Liver (tissue), 9 donors: ENCODE measurements around the gene FILIP1L. TPM values are rescaled to one million over a fixed set of nuclear protein-coding genes. Genes with fewer than 3 reads are reported as not detected.

Experiments
- DNase-seq: peaks from one replicate; pipeline ENCODE4 v3.0.0-alpha.2; 2017; ENCODE audit warnings: low spot score
- H3K27ac ChIP-seq, 2 donors: one replicate each; pipeline ENCODE4 v1.7.0; 2013; ENCODE audit warnings: inconsistent platforms in 2 of 2, low read length in 2 of 2, control low read depth in 1 of 2, low read depth in 1 of 2, mild to moderate bottlenecking in 1 of 2
- H3K27me3 ChIP-seq, 4 donors: one replicate each; pipeline versions ENCODE4 v1.6.1 to v1.7.0; 2013; ENCODE audit warnings: low read length in 3 of 4, inconsistent platforms in 1 of 4, mild to moderate bottlenecking in 1 of 4, moderate library complexity in 1 of 4; ENCODE audit not compliant: control insufficient read depth in 4 of 4, insufficient read depth in 4 of 4
- H3K36me3 ChIP-seq, 4 donors: one replicate each; pipeline versions ENCODE4 v1.6.1 to v1.7.0; 2013; ENCODE audit warnings: low read length in 3 of 4, mild to moderate bottlenecking in 3 of 4, low read depth in 1 of 4, moderate library complexity in 1 of 4; ENCODE audit not compliant: control insufficient read depth in 4 of 4, insufficient read depth in 3 of 4
- H3K4me1 ChIP-seq, 4 donors: one replicate each; pipeline versions ENCODE4 v1.6.1 to v1.7.0; 2013; ENCODE audit warnings: low read length in 3 of 4, mild to moderate bottlenecking in 3 of 4, moderate library complexity in 1 of 4; ENCODE audit not compliant: control insufficient read depth in 4 of 4, insufficient read depth in 4 of 4
- H3K4me3 ChIP-seq, 3 donors: one replicate each; pipeline versions ENCODE4 v1.6.1 to v1.7.0; 2013; ENCODE audit warnings: low read length in 3 of 3, control low read depth in 1 of 3, low read depth in 1 of 3, mild to moderate bottlenecking in 1 of 3
- H3K9ac ChIP-seq, 2 donors: one replicate each; pipeline ENCODE4 v1.7.0; 2013; ENCODE audit warnings: low read length in 2 of 2, mild to moderate bottlenecking in 2 of 2, moderate library complexity in 2 of 2, control low read depth in 1 of 2, low read depth in 1 of 2
- H3K9me3 ChIP-seq, 4 donors: one replicate each; pipeline versions ENCODE4 v1.6.1 to v1.7.0; 2013; ENCODE audit warnings: low read length in 3 of 4; ENCODE audit not compliant: control insufficient read depth in 4 of 4
- ATF3 ChIP-seq: IDR thresholded peaks from 2 replicates; pipeline ENCODE4 v1.6.1; 2016; ENCODE audit warnings: antibody characterized with exemption
- CTCF ChIP-seq: fragments of 150-350 bp; IDR thresholded peaks from 2 replicates; pipeline ENCODE4 v1.5.1; 2017; ENCODE audit warnings: improper control_type of control experiment, low read depth, low read length; ENCODE audit not compliant: missing input control
- EGR1 ChIP-seq, 2 donors: IDR thresholded peaks; 2 replicates each; pipeline ENCODE4 v1.6.1; 2016 to 2018; ENCODE audit warnings: antibody characterized with exemption in 2 of 2, low read depth in 2 of 2
- FOXA1 ChIP-seq: IDR thresholded peaks from 2 replicates; pipeline ENCODE4 v1.6.1; 2016; ENCODE audit warnings: antibody characterized with exemption
- FOXA2 ChIP-seq: IDR thresholded peaks from 2 replicates; pipeline ENCODE4 v1.6.1; 2016; ENCODE audit warnings: antibody characterized with exemption
- GABPA ChIP-seq, 2 donors: IDR thresholded peaks in 1 of 2; conservative IDR thresholded peaks in 1 of 2; 2 replicates each; pipeline ENCODE4 v1.6.1; 2016; ENCODE audit warnings: antibody characterized with exemption in 2 of 2, mild to moderate bottlenecking in 1 of 2, moderate library complexity in 1 of 2
- HNF4A ChIP-seq, 2 donors: conservative IDR thresholded peaks; 2 replicates each; pipeline ENCODE4 v1.6.1; 2016; ENCODE audit warnings: antibody characterized with exemption in 2 of 2, mild to moderate bottlenecking in 2 of 2
- HNF4G ChIP-seq: IDR thresholded peaks from 2 replicates; pipeline ENCODE4 v1.6.1; 2016; ENCODE audit warnings: antibody characterized with exemption
- JUND ChIP-seq, 2 donors: IDR thresholded peaks; 2 replicates each; pipeline ENCODE4 v1.6.1; 2016; ENCODE audit warnings: antibody characterized with exemption in 2 of 2
- MAX ChIP-seq: IDR thresholded peaks from 2 replicates; pipeline ENCODE4 v1.6.1; 2016; ENCODE audit warnings: antibody characterized with exemption
- NR2F2 ChIP-seq: IDR thresholded peaks from 2 replicates; pipeline ENCODE4 v1.6.1; 2016; ENCODE audit warnings: antibody characterized with exemption
- RAD21 ChIP-seq, 2 donors: IDR thresholded peaks; 2 replicates each; pipeline ENCODE4 v1.6.1; 2016; ENCODE audit warnings: antibody characterized with exemption in 2 of 2, mild to moderate bottlenecking in 2 of 2
- REST ChIP-seq: IDR thresholded peaks from 2 replicates; pipeline ENCODE4 v1.6.1; 2016; ENCODE audit warnings: antibody characterized with exemption, mild to moderate bottlenecking
- RXRA ChIP-seq, 2 donors: IDR thresholded peaks; 2 replicates each; pipeline ENCODE4 v1.6.1; 2017 to 2018; ENCODE audit warnings: antibody characterized with exemption in 2 of 2, mild to moderate bottlenecking in 1 of 2
- SP1 ChIP-seq: IDR thresholded peaks from 2 replicates; pipeline ENCODE4 v1.6.1; 2018; ENCODE audit warnings: antibody characterized with exemption, mild to moderate bottlenecking
- TAF1 ChIP-seq: conservative IDR thresholded peaks from 2 replicates; pipeline ENCODE4 v1.6.1; 2016; ENCODE audit warnings: antibody characterized with exemption, mild to moderate bottlenecking
- YY1 ChIP-seq: IDR thresholded peaks from 2 replicates; pipeline ENCODE4 v1.6.1; 2016; ENCODE audit warnings: antibody characterized with exemption, mild to moderate bottlenecking
- ZBTB33 ChIP-seq: IDR thresholded peaks from 2 replicates; pipeline ENCODE4 v1.6.1; 2016; ENCODE audit warnings: antibody characterized with exemption
- WGBS: extraction: QIAGEN DNeasy Blood & Tissue Kit; methylation state at CpG from one replicate; pipeline ENCODE4 v1.1.7; 2013; 5-methylcytosine and 5-hydroxymethylcytosine counted together
- polyA plus RNA-seq, 2 donors: library from polyadenylated mRNA; stranded (reverse) in 1 of 2; unstranded in 1 of 2; fragments of 200-250 nt in 1 of 2; fragments of >200 nt in 1 of 2; fragmentation: Nextera tagmentation in 1 of 2; extraction: Ambion mirVana in 1 of 2; gene quantifications; one replicate each; pipeline versions ENCODE4 v1.2.1 to v1.2.3, GENCODE V29; 2013 to 2015
- total RNA-seq, 2 donors: library from RNA; depleted of rRNA; stranded (reverse); fragments of >200 nt; gene quantifications; one replicate each; pipeline ENCODE4 v1.2.3, GENCODE V29; 2014
- donor health status: healthy.
- donor health status: healthy.
- donor health status: healthy.
- donor health status: healthy.
- donor health status: healthy.

Gene FILIP1L
- total and polyA plus RNA-seq, 4 donors, result 1.4 to 6.5 (median 1.9) TPM

- H3K27ac ChIP-seq, result no peak overlapping the region
- no peak for TF ChIP-seq FOXA2
- TF ChIP-seq GABPA (IDR thresholded peaks at IDR 0.05 in 1 of 2, conservative IDR thresholded peaks at IDR 0.05 in 1 of 2), result no peak
- TF ChIP-seq NR2F2, result no peak
- no peak for TF ChIP-seq HNF4A (conservative IDR thresholded peaks at IDR 0.05)
- TF ChIP-seq FOXA1, result no peak
- no peak for TF ChIP-seq JUND (IDR thresholded peaks at IDR 0.05)
- TF ChIP-seq YY1, result no peak
- TF ChIP-seq TAF1, result no peak
- no peak for TF ChIP-seq RAD21 (IDR thresholded peaks at IDR 0.05)
- TF ChIP-seq HNF4G, result no peak
- no peak for TF ChIP-seq RXRA (IDR thresholded peaks at IDR 0.05)
- no peak for TF ChIP-seq MAX
- no peak for TF ChIP-seq EGR1 (IDR thresholded peaks at IDR 0.05; ENCODE audit: low read depth in 2 of 2)
- DNase-seq, result no peak
- H3K4me3 ChIP-seq, result no peak overlapping the region
- no peaks in the 10 kb centered on the region for H3K36me3 ChIP-seq
- peaks cover 0 to 20% (median 11%) of the 10 kb centered on the region in 4 donors for H3K4me1 ChIP-seq
- H3K9me3 ChIP-seq, result no peaks in the 10 kb centered on the region
- WGBS, result 91% methylated on average over 1 of the region's 1 CpG
- H3K27me3 ChIP-seq, result no peaks in the 10 kb centered on the region
- no peak overlapping the region for H3K9ac ChIP-seq
Observed at GRCh38 chr3:100079328-100079727, 35.0 kb downstream of the FILIP1L start.

- Histone ChIP-seq H3K9me3 (no peaks in the 10 kb centered on the region), H3K27ac (peak overlapping the region in 1 of 2 donors; percentile 29), H3K4me3 (no peak overlapping the region), H3K9ac (no peak overlapping the region), H3K36me3 (no peaks in the 10 kb centered on the region), H3K27me3 (no peaks in the 10 kb centered on the region), H3K4me1 (peaks cover 0 to 20% (median 11%) of the 10 kb centered on the region in 4 donors)
- 36% methylated on average over 7 of the region's 7 CpGs for WGBS
- DNase-seq, result no peak
- TF ChIP-seq RXRA (IDR thresholded peaks at IDR 0.05) (peak; percentile 54 to 60), JUND (IDR thresholded peaks at IDR 0.05) (no peak), ZBTB33 (no peak), TAF1 (no peak), HNF4G (no peak), HNF4A (conservative IDR thresholded peaks at IDR 0.05) (peak in 1 of 2 donors; percentile 22), RAD21 (IDR thresholded peaks at IDR 0.05) (peak in 1 of 2 donors; percentile 14), SP1 (no peak), FOXA2 (no peak), CTCF (no peak), YY1 (no peak), EGR1 (IDR thresholded peaks at IDR 0.05; ENCODE audit: low read depth in 2 of 2) (no peak), GABPA (IDR thresholded peaks at IDR 0.05 in 1 of 2, conservative IDR thresholded peaks at IDR 0.05 in 1 of 2) (no peak), FOXA1 (no peak), REST (no peak), ATF3 (no peak), MAX (no peak), NR2F2 (no peak)
Observed at GRCh38 chr3:100076731-100077529, 37.4 kb downstream of the FILIP1L start.
